ENCODE measurements around the gene PIAS2.
A peak's percentile ranks its signal among the peaks of the same experiment; 100 is the strongest.

The PIAS2 gene

DNA sequence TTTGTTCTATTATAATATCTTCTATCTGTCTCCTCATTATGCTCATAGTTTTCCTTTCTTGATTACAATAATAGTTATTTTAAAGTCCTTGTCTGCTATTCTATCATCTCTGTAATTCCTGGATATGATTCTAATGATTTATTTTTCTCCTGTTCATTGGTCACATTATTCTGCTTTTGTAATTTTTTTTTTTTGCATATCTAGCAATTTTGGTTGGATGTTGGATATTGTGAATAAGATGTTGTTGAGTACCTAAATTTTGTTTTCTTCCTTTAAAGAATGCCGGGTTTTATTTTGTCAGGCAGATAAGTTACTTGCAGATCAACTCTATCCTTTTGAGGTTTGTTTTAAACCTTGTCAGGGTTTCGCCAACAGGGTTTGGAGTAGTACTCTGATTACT lies 25.3 kb upstream of the PIAS2 start:
- Histone ChIP-seq H3K9me3 (ENCODE audit: control insufficient read depth in 5 of 5, low read length in 5 of 5) (no peaks in the 10 kb centered on the region), H3K4me3 (ENCODE audit: low read depth in 1 of 5, low read length in 5 of 5) (no peak overlapping the region), H3K4me1 (ENCODE audit: control insufficient read depth in 5 of 5, insufficient read depth in 5 of 5, low read length in 5 of 5) (peaks cover 0 to 19% (median 8%) of the 10 kb centered on the region in 5 donors)

DNA sequence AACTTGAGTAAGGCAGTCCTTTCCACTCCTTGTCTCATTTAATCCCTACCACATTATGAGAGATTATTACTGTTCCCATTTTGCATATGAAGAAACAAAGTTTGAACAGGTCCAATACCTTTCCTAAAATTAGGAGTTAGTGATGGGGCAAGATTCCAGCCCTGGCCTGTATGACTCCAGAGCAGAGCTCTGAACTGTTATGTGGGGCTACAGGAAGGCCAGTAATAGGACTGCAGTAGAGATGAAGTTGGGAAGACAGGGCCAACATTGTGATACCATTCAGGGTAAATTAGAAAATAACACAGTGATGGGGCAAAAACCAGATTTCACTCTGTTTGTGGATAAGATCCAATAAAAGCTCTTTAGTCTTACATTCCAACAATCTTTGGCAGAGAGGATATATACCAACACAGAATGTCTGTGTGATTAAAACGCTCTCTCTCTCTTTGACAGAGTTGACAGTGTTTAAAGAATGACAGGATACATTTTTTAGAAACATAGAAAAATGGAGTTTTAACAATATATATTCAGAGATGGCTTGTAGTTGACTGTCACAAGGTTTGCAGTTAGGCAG lies 22.8 kb upstream of the PIAS2 start:
- Histone ChIP-seq H3K9ac (ENCODE audit: low read length in 5 of 5) (no peak overlapping the region), H3K36me3 (ENCODE audit: control insufficient read depth in 5 of 5, insufficient read depth in 5 of 5, low read length in 5 of 5) (no peaks in the 10 kb centered on the region), H3K27me3 (ENCODE audit: control insufficient read depth in 5 of 5, insufficient read depth in 4 of 5, low read length in 5 of 5) (no peaks in the 10 kb centered on the region), H3K27ac (ENCODE audit: low read depth, low read length) (no peak overlapping the region), H3K9me3 (ENCODE audit: control insufficient read depth in 5 of 5, low read length in 5 of 5) (no peaks in the 10 kb centered on the region), H3K4me3 (ENCODE audit: low read depth in 1 of 5, low read length in 5 of 5) (no peak overlapping the region), H3K4me1 (ENCODE audit: control insufficient read depth in 5 of 5, insufficient read depth in 5 of 5, low read length in 5 of 5) (peaks cover 0 to 6% (median 0%) of the 10 kb centered on the region in 5 donors)

More for the DNA sequence above, 25.3 kb upstream of the PIAS2 start:
- Histone ChIP-seq H3K27ac (ENCODE audit: low read depth, low read length) (no peak overlapping the region), H3K9ac (ENCODE audit: low read length in 5 of 5) (no peak overlapping the region), H3K36me3 (ENCODE audit: control insufficient read depth in 5 of 5, insufficient read depth in 5 of 5, low read length in 5 of 5) (no peaks in the 10 kb centered on the region), H3K27me3 (ENCODE audit: control insufficient read depth in 5 of 5, insufficient read depth in 4 of 5, low read length in 5 of 5) (no peaks in the 10 kb centered on the region)

DNA sequence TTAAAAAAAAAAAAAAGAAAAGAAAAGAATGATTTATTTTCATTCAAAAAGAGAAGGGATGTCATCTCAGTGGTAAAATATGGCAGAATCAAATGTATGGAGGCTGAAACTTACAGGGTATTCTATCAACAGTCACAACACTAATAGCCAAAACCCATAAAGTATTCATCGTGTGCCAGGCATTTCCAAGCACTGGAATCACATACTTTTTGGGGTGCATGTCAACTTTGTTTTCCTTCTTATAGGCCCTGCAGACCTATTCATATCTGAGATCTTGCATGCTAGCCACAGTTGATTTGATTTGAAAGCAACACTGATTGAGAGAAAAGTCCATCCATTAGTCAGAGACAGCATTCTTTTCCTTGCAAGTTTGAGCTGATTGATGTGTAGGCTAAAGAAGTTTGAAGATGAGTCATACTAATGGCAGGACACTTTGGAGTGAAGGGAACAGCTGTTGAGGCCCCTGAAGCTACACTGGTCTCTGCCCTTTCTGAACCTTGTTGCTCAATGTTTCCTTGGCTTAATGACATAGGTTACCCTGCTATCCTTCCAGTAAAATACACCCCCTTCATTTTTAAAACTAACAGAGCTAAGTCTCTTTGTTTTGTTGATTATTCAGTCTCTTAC lies 22.1 kb upstream of the PIAS2 start:
- Histone ChIP-seq H3K36me3 (ENCODE audit: control insufficient read depth in 5 of 5, insufficient read depth in 5 of 5, low read length in 5 of 5) (no peaks in the 10 kb centered on the region), H3K27ac (ENCODE audit: low read depth, low read length) (no peak overlapping the region)

DNA sequence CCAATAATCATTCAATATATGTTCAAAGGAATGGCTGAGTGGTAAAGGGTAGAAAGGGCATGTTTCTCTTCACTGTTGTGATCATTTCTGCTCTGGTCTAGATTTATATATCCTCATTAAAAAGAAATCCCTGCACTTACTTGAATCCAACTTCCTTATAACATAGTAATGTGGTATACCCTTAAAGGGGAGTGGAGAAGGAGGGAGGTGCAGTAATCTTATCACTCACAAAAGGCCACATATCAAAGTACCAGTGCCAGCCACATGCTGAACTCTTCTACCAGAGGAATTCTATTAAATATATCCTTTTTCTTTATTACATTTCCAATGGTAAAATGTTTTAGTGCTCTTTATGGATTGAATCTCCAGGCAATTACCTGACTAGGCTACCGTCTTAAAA lies 3.3 kb upstream of the PIAS2 start:
- Histone ChIP-seq H3K36me3 (ENCODE audit: control insufficient read depth in 5 of 5, insufficient read depth in 5 of 5, low read length in 5 of 5) (no peaks in the 10 kb centered on the region), H3K27ac (ENCODE audit: low read depth, low read length) (no peak overlapping the region), H3K4me3 (ENCODE audit: low read depth in 1 of 5, low read length in 5 of 5) (no peak overlapping the region), H3K9ac (ENCODE audit: low read length in 5 of 5) (no peak overlapping the region), H3K9me3 (ENCODE audit: control insufficient read depth in 5 of 5, low read length in 5 of 5) (no peaks in the 10 kb centered on the region), H3K27me3 (ENCODE audit: control insufficient read depth in 5 of 5, insufficient read depth in 4 of 5, low read length in 5 of 5) (no peaks in the 10 kb centered on the region), H3K4me1 (ENCODE audit: control insufficient read depth in 5 of 5, insufficient read depth in 5 of 5, low read length in 5 of 5) (peaks cover 0 to 23% (median 21%) of the 10 kb centered on the region in 5 donors)

More for the DNA sequence above, 22.1 kb upstream of the PIAS2 start:
- H3K9me3 ChIP-seq (ENCODE audit: control insufficient read depth in 5 of 5, low read length in 5 of 5), result no peaks in the 10 kb centered on the region
- H3K27me3 ChIP-seq (ENCODE audit: control insufficient read depth in 5 of 5, insufficient read depth in 4 of 5, low read length in 5 of 5), result no peaks in the 10 kb centered on the region
- H3K4me3 ChIP-seq (ENCODE audit: low read depth in 1 of 5, low read length in 5 of 5), result no peak overlapping the region
- no peak overlapping the region for H3K9ac ChIP-seq (ENCODE audit: low read length in 5 of 5)
- H3K4me1 ChIP-seq (ENCODE audit: control insufficient read depth in 5 of 5, insufficient read depth in 5 of 5, low read length in 5 of 5), result peaks cover 0 to 6% (median 0%) of the 10 kb centered on the region in 5 donors

DNA sequence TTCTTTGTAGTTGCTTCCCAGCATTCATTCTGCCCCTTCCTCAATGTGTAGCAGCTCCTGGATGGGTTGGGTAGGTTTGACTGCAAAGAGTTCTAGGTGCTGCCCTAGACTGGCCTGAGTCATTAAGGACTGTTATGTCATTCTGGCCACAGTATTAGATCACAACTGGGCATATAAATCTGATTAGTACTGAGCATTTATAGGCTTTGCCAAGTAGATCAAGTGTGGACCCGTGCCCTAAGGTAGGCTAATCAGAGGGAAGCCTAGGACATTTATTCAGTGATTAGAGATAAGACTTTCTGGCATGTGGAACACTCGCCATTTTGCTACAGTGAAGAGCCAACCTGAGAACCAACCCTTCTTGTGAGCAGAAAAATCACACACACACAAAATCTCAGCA lies 2.8 kb upstream of the PIAS2 start:
- no peak overlapping the region for H3K27ac ChIP-seq (ENCODE audit: low read depth, low read length)
- H3K9me3 ChIP-seq (ENCODE audit: control insufficient read depth in 5 of 5, low read length in 5 of 5), result no peaks in the 10 kb centered on the region
- H3K4me3 ChIP-seq (ENCODE audit: low read depth in 1 of 5, low read length in 5 of 5), result no peak overlapping the region
- no peaks in the 10 kb centered on the region for H3K36me3 ChIP-seq (ENCODE audit: control insufficient read depth in 5 of 5, insufficient read depth in 5 of 5, low read length in 5 of 5)
- H3K27me3 ChIP-seq (ENCODE audit: control insufficient read depth in 5 of 5, insufficient read depth in 4 of 5, low read length in 5 of 5), result no peaks in the 10 kb centered on the region
- peaks cover 0 to 29% (median 24%) of the 10 kb centered on the region in 5 donors for H3K4me1 ChIP-seq (ENCODE audit: control insufficient read depth in 5 of 5, insufficient read depth in 5 of 5, low read length in 5 of 5)
- H3K9ac ChIP-seq (ENCODE audit: low read length in 5 of 5), result no peak overlapping the region

DNA sequence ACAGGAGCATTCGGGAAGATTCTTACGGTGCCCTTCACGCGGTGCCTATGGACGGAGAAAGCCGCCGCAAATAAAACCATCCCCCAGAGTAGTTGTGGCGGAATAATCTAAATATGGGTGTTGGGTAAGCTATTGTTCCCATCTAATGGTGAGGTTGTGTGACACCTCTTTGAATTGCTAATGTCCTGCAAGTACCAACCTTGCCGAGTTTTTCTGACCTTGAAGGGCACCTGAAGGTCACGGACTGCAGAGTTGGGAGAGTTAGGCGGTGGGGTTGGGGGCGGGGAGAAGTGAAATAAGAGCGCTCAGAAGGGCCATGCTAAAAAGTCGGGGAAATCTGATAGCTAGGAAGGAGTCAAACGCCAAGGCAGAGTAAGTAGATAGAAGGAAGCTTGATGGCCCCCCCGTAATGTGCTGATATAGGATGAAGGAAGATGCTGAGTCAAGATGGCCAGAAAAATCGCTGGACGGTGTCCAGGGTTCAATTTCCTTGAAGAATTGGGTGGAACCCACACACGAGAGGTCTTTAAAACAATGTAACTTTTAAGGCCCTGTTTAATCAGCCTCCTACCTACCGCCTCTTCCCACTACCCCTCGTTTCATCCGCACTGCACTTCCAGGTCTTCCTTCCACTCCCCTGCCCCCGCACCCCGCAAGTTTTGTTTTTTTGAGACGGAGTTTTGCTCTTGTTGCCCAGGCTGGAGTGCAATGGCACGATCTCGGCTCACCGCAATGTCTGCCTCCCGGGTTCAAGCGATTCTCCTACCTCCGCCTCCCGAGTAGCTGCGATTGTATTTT lies 695 bp upstream of the PIAS2 start:
- no peaks in the 10 kb centered on the region for H3K36me3 ChIP-seq (ENCODE audit: control insufficient read depth in 5 of 5, insufficient read depth in 5 of 5, low read length in 5 of 5)
- H3K27me3 ChIP-seq (ENCODE audit: control insufficient read depth in 5 of 5, insufficient read depth in 4 of 5, low read length in 5 of 5), result no peaks in the 10 kb centered on the region
- no peaks in the 10 kb centered on the region for H3K9me3 ChIP-seq (ENCODE audit: control insufficient read depth in 5 of 5, low read length in 5 of 5)
- H3K4me1 ChIP-seq (ENCODE audit: control insufficient read depth in 5 of 5, insufficient read depth in 5 of 5, low read length in 5 of 5), result peaks cover 0 to 29% (median 26%) of the 10 kb centered on the region in 5 donors
- H3K4me3 ChIP-seq (ENCODE audit: low read depth in 1 of 5, low read length in 5 of 5), result peak overlapping the region; percentile 77 to 91 (median 89)
- H3K27ac ChIP-seq (ENCODE audit: low read depth, low read length), result peak overlapping the region; percentile 68
- peak overlapping the region; percentile 21 to 87 (median 82) for H3K9ac ChIP-seq (ENCODE audit: low read length in 5 of 5)

DNA sequence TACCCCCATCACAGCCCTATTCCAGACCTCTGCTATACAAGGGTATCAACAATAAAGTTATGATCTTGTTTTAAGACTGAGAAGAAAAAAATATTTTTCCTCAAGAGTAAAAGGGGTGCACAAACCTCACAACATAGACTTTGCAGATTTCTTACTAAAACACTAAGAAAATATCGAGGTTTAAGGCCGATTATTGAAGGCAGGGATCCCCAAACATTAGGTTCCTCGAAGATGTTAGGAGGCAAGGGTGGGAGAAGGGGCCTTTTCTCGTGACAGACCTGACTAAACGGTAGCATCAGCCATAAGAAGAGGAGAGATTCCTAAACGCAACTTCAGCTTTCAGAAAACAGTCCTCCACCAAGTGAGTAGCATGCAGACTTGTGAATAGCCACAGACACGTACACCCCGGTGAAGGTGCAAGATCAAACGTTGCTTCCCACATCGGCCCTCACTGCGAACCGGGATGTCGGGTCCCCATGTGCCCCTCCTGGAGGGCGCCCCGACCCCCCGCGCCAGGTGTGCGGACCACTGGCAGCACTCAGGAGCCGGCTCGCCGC lies 678 bp downstream of the PIAS2 start:
- Histone ChIP-seq H3K36me3 (ENCODE audit: control insufficient read depth in 5 of 5, insufficient read depth in 5 of 5, low read length in 5 of 5) (no peaks in the 10 kb centered on the region), H3K9ac (ENCODE audit: low read length in 5 of 5) (peak overlapping the region; percentile 82 to 92 (median 87)), H3K4me3 (ENCODE audit: low read depth in 1 of 5, low read length in 5 of 5) (peak overlapping the region; percentile 77 to 95 (median 89)), H3K9me3 (ENCODE audit: control insufficient read depth in 5 of 5, low read length in 5 of 5) (no peaks in the 10 kb centered on the region), H3K27me3 (ENCODE audit: control insufficient read depth in 5 of 5, insufficient read depth in 4 of 5, low read length in 5 of 5) (no peaks in the 10 kb centered on the region), H3K4me1 (ENCODE audit: control insufficient read depth in 5 of 5, insufficient read depth in 5 of 5, low read length in 5 of 5) (peaks cover 0 to 29% (median 26%) of the 10 kb centered on the region in 5 donors), H3K27ac (ENCODE audit: low read depth, low read length) (peak overlapping the region; percentile 68)

DNA sequence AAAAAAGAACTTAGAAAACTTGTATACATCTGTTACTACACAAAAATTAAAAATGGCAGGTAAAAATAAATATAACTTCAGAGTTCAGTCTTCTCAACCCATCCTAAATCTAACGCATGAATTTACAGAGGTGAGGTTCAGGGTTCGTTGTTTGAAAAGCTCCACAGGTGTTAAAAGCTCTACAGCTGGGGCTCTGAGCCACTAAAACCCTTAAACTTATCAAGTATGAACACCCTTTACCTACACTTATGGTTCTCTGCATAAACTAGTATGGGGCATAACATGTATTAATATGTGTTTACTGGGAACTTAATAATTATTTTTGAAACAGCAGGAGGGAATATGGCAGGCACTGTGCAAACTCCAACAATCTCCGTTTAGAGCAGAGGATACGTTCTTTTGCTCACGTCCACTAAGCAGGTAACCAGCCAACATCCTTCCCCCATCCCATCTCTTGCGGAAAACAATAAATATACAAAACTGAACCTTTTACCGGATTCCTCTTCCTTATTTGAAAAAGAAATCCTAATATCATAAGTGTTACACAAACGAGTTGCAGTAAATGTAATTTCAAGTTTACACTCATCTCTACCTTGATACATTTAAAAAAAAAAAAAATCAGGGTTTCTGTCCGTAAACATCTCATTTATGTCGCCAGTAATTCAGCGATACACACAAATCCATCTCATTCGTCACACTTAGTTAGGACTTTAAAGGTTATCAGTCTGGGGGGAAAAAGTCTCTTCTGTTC lies 1.3 kb downstream of the PIAS2 start:
- Histone ChIP-seq H3K36me3 (ENCODE audit: control insufficient read depth in 5 of 5, insufficient read depth in 5 of 5, low read length in 5 of 5) (no peaks in the 10 kb centered on the region), H3K27ac (ENCODE audit: low read depth, low read length) (peak overlapping the region; percentile 68), H3K9ac (ENCODE audit: low read length in 5 of 5) (peak overlapping the region; percentile 9 to 92 (median 82)), H3K4me3 (ENCODE audit: low read depth in 1 of 5, low read length in 5 of 5) (peak overlapping the region; percentile 77 to 95 (median 89)), H3K4me1 (ENCODE audit: control insufficient read depth in 5 of 5, insufficient read depth in 5 of 5, low read length in 5 of 5) (peaks cover 0 to 29% (median 26%) of the 10 kb centered on the region in 5 donors), H3K27me3 (ENCODE audit: control insufficient read depth in 5 of 5, insufficient read depth in 4 of 5, low read length in 5 of 5) (no peaks in the 10 kb centered on the region), H3K9me3 (ENCODE audit: control insufficient read depth in 5 of 5, low read length in 5 of 5) (no peaks in the 10 kb centered on the region)

DNA sequence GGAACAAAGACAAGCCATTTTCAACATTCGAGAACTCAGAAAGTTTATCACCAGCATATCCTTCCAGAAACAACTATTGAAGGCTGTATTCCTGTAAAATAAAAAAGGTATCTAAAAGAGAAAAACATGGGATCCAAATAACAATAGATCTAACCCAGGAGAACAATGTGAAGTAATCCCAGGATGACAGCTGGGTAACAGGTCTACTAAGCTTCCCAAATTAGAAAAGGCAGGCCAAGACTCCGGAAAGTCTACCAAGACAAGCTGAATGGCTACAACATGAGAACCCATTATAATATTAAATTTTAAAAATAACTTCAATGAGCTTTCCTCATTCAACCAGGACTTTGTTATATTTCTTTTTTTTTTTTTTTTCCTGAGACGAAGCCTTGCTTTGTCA lies 6.5 kb downstream of the PIAS2 start:
- Histone ChIP-seq H3K4me1 (ENCODE audit: control insufficient read depth in 5 of 5, insufficient read depth in 5 of 5, low read length in 5 of 5) (peaks cover 0 to 8% (median 6%) of the 10 kb centered on the region in 5 donors), H3K27ac (ENCODE audit: low read depth, low read length) (no peak overlapping the region), H3K4me3 (ENCODE audit: low read depth in 1 of 5, low read length in 5 of 5) (no peak overlapping the region), H3K27me3 (ENCODE audit: control insufficient read depth in 5 of 5, insufficient read depth in 4 of 5, low read length in 5 of 5) (no peaks in the 10 kb centered on the region), H3K36me3 (ENCODE audit: control insufficient read depth in 5 of 5, insufficient read depth in 5 of 5, low read length in 5 of 5) (no peaks in the 10 kb centered on the region), H3K9ac (ENCODE audit: low read length in 5 of 5) (no peak overlapping the region), H3K9me3 (ENCODE audit: control insufficient read depth in 5 of 5, low read length in 5 of 5) (no peaks in the 10 kb centered on the region)

Measured in subcutaneous abdominal adipose tissue (tissue), 5 donors.